Osteoblast (primary cell): ENCODE data around the gene RSPO3. TPM values are rescaled to one million over a fixed set of nuclear protein-coding genes. Genes with fewer than 3 reads are reported as not detected.

Experiments used
- DNase-seq: peaks from one replicate; pipeline ENCODE4 v3.0.0; 2011; ENCODE audit warnings: low spot score, mixed read lengths; ENCODE audit not compliant: insufficient read length; ENCODE audit errors: missing footprints
- H2AFZ ChIP-seq: 2 replicates; pipeline ENCODE4 v1.6.0; 2011; ENCODE audit warnings: mild to moderate bottlenecking, low read length
- H3K27ac ChIP-seq: 2 replicates; pipeline ENCODE4 v1.5.1; 2011; ENCODE audit warnings: mild to moderate bottlenecking, low read depth, low read length, moderate library complexity
- H3K27me3 ChIP-seq: 2 replicates; pipeline ENCODE4 v1.6.0; 2012; ENCODE audit warnings: mild to moderate bottlenecking, control low read depth, inconsistent platforms, low read length, moderate library complexity; ENCODE audit not compliant: insufficient read depth
- H3K36me3 ChIP-seq: 2 replicates; pipeline ENCODE4 v1.5.1; 2011; ENCODE audit warnings: mild to moderate bottlenecking, low read length, control low read depth, moderate library complexity; ENCODE audit not compliant: insufficient read depth
- H3K4me1 ChIP-seq: 2 replicates; pipeline ENCODE4 v1.5.1; 2011; ENCODE audit warnings: mild to moderate bottlenecking, low read length, control low read depth, moderate library complexity; ENCODE audit not compliant: insufficient read depth
- H3K4me2 ChIP-seq: 2 replicates; pipeline ENCODE4 v1.6.0; 2011; ENCODE audit warnings: mild to moderate bottlenecking, low read length; ENCODE audit not compliant: insufficient read depth
- H3K4me3 ChIP-seq: fragments of 200-600 bp; sonication (generic); 3 replicates; pipeline ENCODE4 v1.5.1; 2012; ENCODE audit warnings: mild to moderate bottlenecking, low read length, inconsistent platforms; ENCODE audit not compliant: insufficient read depth
- H3K79me2 ChIP-seq: 2 replicates; pipeline ENCODE4 v1.6.0; 2012; ENCODE audit warnings: mild to moderate bottlenecking, low read length, control low read depth, inconsistent platforms; ENCODE audit not compliant: insufficient read depth
- H3K9me3 ChIP-seq: 2 replicates; pipeline ENCODE4 v1.5.1; 2011; ENCODE audit warnings: low read depth, low read length, control low read depth
- H4K20me1 ChIP-seq: 2 replicates; pipeline ENCODE4 v1.6.0; 2012; ENCODE audit warnings: mild to moderate bottlenecking, low read length, control low read depth; ENCODE audit not compliant: insufficient read depth
- CTCF ChIP-seq: IDR thresholded peaks from 2 replicates; pipeline ENCODE4 v1.5.1; 2011; ENCODE audit warnings: mild to moderate bottlenecking, low read depth, low read length, moderate library complexity; ENCODE audit errors: extremely low read depth
- total RNA-seq: library from RNA; depleted of rRNA; stranded (reverse); fragments of >200 nt; gene quantifications from 2 replicates; pipeline ENCODE4 v1.2.3, GENCODE V29; 2012

RSPO3 gene
- total RNA-seq: 1.8 and 2.4 TPM in 2 replicates

GRCh38 chr6:127118298-127119101, at the start of gene RSPO3:
Gene RSPO3, plus strand, starts transcription at chr6:127118671. Its CDS starts 522 bp downstream, at chr6:127119193.
- Histone ChIP-seq H3K36me3 (no peaks in the 10 kb centered on the region), H3K4me1 (peaks cover 24% of the 10 kb centered on the region), H2AFZ (peak within 1 kb of the TSS; percentile 56), H3K4me3 (peak within 1 kb of the TSS; percentile 68), H3K79me2 (no peaks in the 10 kb centered on the region), H3K4me2 (peak within 1 kb of the TSS; percentile 84), H3K9me3 (no peaks in the 10 kb centered on the region), H3K27ac (no peak within 1 kb of the TSS), H3K27me3 (peaks cover 55% of the 10 kb centered on the region), H4K20me1 (no peaks in the 10 kb centered on the region)
- TF ChIP-seq CTCF: peak; percentile 8
- DNase-seq: peak; percentile 87

GRCh38 chr6:127069659-127070279, 48.7 kb upstream of the RSPO3 start:
- Histone ChIP-seq H3K9me3 (no peaks in the 10 kb centered on the region), H2AFZ (no peak overlapping the region), H3K79me2 (no peaks in the 10 kb centered on the region), H3K27ac (no peak overlapping the region), H3K36me3 (no peaks in the 10 kb centered on the region), H3K27me3 (no peaks in the 10 kb centered on the region), H3K4me3 (no peak overlapping the region), H3K4me1 (no peaks in the 10 kb centered on the region), H3K4me2 (no peak overlapping the region), H4K20me1 (no peaks in the 10 kb centered on the region)
- TF ChIP-seq CTCF: peak; percentile 60
- no peak for DNase-seq

GRCh38 chr6:127073222-127073621, 45.2 kb upstream of the RSPO3 start:
- no peak for TF ChIP-seq CTCF
- no peak for DNase-seq
- no peaks in the 10 kb centered on the region for H3K27me3 ChIP-seq

GRCh38 chr6:127076466-127076865, 42.0 kb upstream of the RSPO3 start:
- Histone ChIP-seq H3K9me3 (no peaks in the 10 kb centered on the region), H3K79me2 (no peaks in the 10 kb centered on the region), H4K20me1 (no peaks in the 10 kb centered on the region), H3K27me3 (no peaks in the 10 kb centered on the region), H3K4me3 (no peak overlapping the region), H3K4me2 (no peak overlapping the region), H3K27ac (no peak overlapping the region), H3K4me1 (no peaks in the 10 kb centered on the region), H2AFZ (peak overlapping the region; percentile 49), H3K36me3 (no peaks in the 10 kb centered on the region)
- DNase-seq: no peak
- no peak for TF ChIP-seq CTCF

More at GRCh38 chr6:127073222-127073621, 45.2 kb upstream of the RSPO3 start:
- no peak overlapping the region for H3K4me2 ChIP-seq
- H3K27ac ChIP-seq: no peak overlapping the region
- no peaks in the 10 kb centered on the region for H3K79me2 ChIP-seq
- no peaks in the 10 kb centered on the region for H3K9me3 ChIP-seq
- no peaks in the 10 kb centered on the region for H4K20me1 ChIP-seq
- H3K36me3 ChIP-seq: no peaks in the 10 kb centered on the region
- H3K4me1 ChIP-seq: no peaks in the 10 kb centered on the region
- no peak overlapping the region for H3K4me3 ChIP-seq
- no peak overlapping the region for H2AFZ ChIP-seq
